ENCODE data around the gene SLC12A7.

The SLC12A7 gene

DNA sequence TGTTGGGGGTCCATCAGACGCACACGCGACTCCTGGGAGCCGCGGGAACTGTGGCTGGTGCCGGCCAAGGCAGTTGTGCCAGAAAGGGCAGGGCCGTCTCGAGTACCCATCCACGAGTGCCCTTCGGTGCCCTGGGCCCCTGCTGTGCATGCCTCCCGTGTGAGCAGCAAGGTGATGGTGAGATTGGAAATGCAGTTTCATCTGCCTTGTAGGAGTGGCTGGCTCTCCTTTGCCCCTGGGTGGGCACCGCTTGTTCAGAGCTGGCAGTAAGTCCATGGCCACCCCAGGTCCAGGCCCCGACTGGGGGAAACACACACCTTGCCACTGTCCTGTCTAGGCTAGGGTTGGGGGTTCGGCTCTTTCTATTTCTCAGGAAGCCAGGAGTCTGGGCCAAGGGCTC is 97.5 kb downstream of the SLC12A7 start:
- no peak for DNase-seq

DNA sequence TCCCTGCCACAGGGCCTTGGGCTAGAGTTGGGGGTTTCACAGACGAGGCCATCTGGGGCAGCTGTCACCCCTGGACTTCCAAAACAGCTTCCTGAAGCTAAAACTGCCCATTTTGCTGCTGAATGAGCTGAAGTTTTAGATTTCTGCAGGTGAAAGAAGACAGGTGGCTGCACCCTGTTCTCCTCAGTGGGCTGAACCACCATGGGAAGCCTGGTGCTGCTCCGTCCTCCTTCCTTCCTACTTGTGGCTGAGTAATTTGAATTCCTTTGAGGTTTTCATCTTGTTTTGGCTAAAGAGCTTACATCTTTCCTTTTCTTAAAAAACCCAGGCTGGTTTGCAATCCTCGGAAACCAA is 97.9 kb downstream of the SLC12A7 start:
- no peak for DNase-seq

DNA sequence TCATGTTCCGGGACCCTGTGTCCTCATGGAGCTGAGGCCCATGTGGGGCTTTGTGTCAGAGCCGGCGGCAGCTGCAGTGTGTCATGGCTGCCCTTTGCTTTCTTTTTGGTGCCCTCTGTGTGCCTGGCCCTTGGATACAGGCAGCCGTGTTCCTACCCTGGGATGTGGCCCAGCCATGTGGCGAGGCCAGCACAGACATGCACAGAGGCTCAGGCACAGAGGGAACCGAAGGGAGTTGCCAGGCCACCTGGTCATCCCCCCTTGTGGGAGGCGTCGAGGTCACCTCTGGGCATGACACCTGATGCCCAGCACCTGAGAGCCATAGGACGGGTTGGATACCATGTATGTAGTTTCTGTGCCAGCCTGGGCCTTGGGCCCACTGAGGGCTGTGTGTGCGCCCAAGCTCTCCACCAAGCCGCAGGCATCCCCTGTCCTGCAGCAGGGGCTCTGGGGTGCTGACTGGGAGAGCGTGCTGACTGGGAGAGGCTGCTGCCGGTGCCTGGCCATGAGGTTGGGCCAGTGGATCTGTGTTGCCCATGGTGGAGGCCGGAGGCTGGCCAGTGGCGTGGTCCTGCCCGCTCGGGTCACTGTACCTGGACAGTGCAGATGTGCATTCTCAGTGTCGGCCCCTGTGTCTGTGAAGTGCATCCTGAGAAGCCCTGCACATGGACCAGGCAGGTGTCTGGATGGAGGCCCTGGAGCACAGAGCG is 98.5 kb downstream of the SLC12A7 start:
- no peak for DNase-seq

DNA sequence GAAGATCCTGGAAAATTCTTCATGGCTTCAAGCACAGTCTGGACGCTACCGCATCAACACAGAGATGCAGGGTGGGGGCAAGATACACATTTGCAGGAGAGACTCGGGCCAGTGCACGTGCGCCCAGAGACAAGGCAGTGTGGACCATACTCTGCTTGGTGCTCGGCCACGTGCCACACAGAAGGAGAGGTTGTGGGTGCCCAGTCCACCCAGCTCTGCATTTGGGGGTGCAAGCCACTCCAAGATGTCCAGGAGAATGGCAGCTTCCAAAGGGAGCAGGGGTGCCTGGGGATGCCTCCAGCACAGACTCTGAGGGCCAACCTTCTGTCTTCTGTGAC is 99.0 kb downstream of the SLC12A7 start:
- no peak for DNase-seq

DNA sequence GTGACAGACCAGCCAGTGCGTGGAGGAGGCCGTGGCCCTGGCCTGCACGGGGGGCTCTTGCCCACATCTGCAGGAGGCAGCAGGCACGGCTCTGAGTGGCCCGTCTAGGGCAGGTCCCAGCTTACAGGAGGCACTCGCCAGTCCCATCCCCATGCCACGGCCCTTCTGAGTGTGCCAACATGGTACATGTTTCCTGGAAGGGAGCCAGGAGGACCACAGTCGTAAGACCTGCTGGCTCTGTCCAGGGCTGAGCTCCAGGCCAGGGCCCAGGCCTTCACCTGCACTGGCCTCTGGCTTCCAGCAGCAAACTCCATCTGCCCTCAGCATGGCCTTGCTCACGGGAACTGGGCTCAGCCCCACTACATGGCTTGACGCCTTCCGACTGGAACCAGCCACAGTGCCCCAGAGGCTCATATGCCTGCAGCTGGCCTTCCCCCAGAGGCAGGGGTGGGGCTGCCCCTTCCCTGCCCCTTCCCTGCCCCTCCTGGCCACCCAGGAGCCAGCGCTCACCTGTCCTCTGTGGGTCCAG is 99.5 kb downstream of the SLC12A7 start:
- DNase-seq: no peak

DNA sequence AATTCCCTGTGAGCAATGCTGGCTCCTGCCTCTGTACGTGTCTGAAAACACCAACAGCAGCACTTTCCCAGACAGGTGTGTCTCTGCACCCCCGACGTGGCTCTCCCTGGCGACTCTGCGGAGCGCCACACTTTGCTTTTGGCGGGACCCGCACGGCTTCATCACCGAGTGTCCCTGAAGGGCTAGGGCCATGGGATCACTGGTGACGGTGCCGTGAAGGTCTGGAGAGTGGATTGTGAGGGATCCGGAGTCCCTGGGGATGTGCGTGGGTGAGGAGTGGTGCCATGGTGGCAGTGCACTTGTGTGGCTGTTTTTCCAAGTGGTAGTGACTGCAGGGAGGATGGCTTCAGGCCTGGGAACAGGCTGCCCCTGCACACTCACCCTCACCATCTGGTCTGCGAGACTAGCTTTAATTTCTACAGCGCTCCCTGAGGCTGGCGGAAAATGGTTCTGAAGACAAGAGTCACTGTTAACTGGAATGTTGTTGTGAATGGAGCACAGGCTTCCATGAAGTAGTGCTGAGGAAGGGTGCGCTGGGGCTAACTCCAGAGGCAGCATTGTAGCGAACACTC is 100.0 kb downstream of the SLC12A7 start:
- no peak for DNase-seq

DNA sequence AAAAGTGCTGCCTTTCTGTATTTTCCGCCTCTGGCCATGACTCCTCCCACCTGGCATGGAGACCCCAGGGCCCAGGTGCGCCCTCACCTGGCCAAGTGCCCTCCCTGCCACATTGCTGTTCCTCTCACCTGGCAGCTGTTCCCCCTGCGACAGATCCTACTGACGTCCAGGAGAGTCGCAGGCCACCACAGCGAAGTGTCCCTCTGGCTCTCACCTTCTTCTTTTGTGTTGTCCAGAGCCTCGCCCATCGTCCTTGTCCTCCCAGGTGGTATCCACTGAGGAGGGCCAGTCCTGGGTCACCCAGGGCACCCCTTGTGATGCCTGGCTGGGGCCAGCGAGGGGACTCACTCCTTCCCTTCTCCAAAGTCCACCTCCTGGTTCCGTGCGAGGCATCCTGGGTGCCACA is 100.6 kb downstream of the SLC12A7 start:
- DNase-seq: peak; percentile 34

DNA sequence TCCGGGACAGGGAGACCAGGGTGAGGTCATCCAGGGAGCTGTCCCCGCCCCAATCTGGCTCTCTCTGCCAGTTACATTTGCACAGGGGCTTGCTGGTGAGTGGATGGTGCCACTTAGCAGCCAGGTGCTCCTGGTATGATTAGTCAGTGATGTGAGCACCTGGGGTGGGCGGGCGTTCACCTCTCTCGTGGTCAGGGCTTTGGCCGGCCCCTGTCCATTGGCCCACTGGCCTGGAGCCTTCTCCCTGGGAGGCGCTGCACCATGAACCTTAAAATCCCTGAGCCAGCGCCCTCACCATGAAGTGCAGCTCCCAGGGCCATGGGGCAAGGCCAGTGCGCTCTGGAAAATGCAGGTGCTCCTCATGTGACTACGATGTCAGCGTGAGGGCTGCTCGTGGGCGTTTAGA is 101.2 kb downstream of the SLC12A7 start:
- no peak for DNase-seq

DNA sequence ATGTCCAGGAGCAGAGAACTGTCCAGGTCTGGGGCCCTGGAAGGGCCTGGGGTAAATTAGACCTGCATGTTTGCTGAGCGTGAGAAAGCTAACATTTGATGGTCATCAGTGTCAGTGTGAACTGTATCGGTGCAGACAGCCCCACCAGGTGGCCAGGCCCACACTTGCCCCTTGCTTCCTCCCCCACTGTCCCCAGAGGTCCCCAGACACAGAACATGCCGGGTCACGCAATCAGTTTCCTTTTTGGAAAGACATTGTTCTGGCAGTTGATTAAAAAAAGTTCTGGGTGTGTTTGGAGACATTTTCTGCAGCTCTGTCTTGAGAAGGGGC is 101.7 kb downstream of the SLC12A7 start:
- DNase-seq: no peak

DNA sequence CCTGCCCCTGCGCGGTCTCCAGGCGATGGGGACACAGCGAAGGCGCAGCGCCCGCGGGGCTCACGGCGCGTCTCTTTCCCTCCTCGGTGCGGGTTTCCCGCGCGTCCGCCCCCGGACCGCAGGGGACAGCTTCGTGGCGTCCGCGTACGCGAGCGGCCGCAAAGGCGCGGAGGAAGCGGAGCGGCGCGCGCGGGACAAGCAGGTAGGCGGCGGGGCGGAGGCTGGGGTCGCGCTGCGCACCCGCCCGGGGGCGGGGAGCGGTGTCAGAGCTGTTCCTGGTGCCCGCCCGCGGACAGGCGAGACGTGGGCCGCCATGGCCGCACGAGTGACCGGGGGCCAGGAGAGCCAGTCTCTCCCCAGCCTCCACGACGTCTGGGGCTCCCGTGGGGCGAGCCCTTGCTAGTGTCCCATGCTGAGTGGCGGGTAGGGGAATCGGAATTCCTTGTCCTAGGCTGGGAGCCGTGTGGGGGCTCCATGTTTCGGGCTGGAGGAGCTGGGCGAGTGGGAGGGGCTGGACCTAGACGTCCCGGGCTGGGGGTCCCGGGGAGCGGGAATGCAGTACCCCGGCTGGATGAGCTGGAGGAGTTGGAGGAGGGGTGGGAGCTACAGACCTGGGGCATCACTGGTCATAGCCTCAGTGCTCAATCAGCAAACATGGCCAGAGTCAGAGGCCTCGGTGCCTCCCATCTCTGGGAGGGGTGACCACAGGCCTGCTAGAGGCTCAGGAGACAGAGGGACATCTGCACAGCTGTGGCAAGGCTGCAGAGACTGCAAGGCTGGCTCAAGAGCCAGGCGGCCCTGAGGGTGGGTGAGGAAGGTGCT is 102.3 kb downstream of the SLC12A7 start:
- DNase-seq: no peak

DNA sequence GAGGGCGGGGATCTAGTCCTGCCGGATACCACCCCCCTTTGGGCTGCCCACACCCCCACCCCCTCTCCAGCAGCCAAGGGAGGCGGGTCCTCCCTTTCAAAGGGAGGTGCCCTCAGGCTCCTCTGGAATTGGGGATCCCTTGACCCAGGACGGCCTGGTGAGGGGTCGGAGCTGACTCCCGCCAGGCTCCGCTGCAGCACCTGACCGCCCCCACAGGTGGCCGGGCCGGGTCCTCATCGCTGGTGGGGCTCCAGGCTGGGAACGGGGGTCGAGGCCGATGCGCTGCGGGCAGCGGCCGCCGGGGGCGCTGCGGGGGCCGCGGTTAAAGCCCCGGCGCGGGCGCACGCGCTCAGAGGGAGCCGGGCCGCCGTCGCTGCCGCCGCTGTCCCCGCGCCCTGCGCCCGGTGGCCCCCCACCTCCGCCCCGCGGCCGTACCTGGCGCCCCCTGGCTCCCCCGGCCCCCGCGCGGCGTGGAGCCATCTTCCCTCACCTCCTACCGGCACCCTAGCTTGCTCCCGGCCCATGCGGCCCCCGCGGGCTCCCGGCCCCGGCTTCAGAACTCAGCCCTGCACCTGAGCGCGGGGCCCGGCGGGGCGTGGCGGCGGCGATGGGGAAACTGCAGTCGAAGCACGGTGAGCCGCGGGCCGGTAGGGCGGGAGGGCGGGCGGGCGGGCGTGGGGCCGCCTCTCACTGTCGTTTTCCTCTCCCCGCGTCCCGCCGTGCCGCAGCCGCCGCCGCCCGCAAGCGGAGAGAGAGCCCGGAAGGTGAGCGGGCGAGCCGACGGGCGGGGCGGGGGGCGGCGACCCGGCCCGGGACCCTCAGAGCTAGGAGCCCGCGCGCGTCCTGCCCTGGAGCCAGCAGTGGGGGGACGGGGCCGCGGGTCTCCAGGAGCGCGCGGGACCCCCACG is 103.2 kb downstream of the SLC12A7 start, which contains the start of gene NKD2:
Gene NKD2, plus strand, starts transcription at position 352 of the 908 bp plus-strand sequence. Its CDS starts 256 bp downstream, at position 608.
- DNase-seq: peak; percentile 22

DNA sequence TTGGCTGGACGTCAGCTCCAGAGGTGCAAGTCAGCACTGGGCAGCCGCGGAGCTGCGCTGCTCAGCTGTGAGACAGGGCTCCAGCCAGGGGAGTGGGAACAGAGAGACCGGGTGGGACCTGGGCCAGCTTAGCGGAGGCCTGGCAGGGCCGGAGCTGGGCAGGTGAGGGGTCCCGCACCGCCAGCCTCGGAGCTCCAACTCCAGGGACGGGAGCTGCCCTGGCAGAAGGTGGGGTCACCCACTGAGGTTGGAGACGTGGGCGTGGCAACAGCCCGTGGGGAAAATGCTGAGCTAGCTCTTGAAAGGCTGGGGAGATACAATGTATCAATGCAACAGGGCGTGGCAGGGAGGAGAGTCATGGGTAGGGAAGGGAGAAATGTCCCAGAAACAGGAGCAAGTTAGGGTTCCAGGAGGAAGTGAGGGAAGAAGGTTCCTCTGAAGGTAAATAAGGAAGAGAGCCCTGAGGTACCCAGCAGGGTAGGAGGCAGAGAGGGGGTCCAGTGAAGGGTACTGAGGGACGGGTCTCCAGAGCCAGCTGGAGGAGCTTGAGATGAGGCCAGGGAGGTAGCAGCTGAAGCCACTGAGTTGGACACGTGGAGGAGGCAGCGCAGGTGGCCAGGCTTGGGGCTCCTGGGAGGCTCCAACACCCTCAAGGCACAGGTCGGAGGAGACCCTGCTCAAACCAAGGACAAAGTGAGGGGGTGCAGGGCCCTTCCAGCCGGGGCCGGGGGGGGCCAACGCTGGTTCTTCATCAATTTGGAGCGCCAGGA is 104.0 kb downstream of the SLC12A7 start:
- no peak for DNase-seq

DNA sequence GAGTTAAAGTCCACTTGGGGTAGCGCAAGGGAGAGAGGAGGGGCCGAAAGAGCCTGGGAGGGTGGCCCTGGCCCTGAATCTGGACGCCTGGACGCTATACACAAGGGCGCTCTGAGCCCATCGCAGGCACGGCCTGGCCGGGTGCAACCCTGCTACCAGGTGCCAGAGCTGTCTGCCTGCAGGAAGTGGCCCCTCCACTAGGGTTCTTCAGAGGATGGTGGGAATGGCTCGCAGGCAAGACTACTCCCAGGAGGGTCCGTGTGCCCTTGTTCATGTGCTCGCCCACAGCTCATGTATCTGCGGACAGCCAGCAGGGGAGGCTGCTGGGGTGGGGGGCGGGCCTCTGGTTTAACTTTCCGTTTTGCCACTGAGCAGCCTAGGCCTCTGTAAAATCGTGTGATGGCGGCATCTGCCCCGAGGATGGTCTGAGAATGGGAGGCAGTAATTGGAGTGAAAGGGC is 104.6 kb downstream of the SLC12A7 start:
- no peak for DNase-seq

DNA sequence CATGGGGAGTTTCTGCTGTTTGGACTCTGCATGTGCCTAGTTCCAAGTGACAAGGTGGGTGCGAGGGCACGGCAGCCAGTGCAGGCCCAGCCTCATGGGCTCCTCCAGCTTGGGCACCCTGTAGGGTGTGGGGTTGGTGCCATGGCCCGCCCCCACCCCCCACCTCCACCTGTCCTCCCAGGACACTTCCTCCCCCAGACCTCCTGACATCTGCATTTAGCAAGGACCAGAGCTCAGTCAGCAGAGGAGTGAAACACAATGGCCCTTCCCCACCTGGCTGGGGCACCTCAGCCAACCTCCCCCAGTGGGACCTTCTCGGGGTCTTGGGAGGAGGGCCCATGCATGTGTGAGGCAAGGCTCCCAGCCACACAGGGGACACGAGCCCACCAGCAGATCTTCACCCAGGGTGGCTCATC is 105.2 kb downstream of the SLC12A7 start:
- DNase-seq: no peak

DNA sequence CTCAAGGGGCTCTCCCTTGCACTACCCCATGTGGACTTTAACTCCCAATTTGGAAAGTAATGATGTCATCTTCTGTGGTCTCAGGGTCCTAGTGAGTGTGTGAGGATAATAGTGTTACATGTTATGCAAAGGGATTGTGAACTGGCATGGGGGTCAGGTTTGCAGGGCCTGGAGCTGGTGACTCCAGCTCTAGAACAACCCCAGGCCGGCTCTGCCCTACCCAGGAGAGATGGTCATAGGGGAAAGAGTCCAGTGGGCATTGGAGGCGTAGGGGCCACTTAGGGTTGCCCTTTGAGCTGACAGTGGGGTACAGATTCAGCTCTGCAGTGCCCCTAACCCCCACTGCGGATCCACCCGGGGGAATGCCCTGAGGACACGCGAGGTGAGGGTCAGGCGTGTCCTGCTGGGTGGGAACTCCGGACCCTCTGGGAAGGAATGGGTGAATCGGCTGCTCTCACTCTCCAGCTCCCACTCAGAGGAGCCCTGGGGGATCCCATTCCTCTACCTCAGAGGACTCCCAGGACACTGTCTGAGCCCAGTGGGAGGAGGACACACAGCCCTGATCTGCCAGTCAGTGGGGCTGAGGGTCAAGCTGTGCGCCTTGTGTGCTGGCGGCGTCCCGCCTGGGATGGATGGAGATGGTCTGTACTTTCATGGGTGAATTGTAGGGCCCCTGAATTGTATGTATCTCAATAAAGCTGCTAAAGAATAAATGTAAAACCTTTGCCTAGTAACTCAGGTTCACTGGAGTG is 105.8 kb downstream of the SLC12A7 start:
- DNase-seq: no peak

DNA sequence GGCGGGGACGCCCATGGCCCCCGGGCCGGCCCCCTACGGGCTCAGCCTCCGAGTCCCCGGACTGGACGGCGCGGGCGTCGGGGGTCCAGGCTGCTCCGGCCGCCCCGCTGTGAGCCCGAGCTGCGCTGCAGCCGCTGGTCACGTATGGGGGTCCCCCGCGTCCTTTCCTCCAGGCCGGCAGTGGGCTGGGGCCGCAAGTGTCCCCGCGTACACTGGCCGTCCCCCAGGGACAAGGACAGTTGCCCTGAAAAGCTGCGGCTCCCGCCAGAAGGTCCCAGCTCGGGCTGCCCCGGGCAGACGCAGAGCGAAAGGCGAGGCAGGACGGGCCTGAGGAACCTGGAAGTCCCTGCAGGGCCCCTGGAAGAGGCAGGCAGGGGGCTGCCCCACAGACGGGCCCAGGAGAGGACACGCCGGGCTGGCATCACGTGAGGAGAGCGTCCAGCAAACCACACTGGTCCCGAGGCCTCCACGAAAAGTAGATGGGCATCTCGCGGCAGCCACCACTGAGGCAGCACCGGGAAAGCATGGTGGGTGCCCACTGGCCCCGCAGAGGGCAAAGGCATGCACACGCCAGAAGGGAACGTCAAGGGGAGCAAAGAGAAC is 106.5 kb downstream of the SLC12A7 start:
- DNase-seq: no peak

DNA sequence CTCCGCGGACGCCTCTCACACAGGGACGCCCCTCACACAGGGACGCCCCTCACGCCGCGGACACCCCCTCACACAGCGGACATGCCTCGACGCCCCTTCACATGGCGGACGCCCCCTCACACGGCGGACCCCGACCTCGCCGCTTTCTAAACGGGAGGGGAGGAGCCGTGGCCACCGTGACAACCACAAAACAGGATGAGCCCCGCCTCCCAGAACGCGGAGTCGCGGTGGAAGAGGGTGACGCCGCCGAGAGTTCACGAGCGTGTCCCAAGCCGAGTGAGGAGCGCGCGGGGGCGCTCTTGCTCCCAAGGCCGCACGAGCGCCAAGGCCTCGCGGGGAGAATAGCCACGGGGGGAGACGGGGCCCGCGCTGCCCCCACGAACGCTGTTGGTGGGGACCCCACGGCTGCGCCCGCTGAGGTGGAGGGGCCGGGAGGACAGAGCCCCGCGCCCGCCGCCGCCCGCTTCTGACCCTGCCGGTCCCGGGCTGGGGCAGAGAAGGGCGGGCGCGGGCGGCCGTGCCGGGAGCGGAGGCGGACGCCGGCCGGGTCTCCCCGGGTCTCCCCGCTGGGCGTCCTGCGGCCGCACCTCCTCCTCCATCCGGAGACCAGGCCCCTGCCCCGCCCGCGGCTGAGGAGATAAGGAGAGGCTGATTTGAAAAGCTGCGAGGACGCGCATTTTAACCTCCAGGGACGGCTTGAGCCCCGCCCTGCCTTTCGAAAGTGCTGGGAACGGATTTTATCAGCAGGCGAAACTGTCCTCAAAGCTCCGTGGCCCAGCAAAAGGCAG is 107.2 kb downstream of the SLC12A7 start:
- peak; percentile 48 for DNase-seq

DNA sequence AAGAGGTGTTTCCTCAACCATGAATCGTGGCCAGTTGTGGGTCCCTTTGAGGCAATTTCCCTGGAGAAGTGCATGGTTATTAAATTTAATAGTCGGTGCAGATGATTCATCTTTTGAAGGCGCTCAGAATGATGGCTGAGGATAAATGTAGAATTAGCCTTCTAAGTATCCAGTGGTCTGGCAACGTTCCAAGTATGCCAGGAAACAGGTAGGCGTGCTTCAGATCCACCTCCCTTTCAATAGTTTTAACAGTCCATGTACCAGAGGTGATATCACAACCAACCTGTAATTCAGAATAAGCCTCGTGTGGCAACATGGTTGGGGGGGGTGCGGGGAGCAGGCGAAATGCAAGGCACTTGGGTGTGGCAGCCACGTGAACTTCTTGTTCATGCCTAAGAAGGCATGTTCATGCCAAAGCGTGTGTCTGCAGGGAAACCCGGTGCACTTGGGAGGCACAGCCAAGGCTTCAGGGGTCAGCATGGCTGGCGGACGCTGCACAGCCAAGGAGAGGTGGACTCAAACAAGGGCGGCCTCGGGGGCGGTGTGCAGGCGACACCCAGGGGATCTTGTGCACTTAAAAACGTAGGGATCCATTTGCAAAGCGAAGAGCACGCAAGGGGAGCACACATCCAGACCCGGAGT is 108.4 kb downstream of the SLC12A7 start:
- DNase-seq: peak; percentile 31

DNA sequence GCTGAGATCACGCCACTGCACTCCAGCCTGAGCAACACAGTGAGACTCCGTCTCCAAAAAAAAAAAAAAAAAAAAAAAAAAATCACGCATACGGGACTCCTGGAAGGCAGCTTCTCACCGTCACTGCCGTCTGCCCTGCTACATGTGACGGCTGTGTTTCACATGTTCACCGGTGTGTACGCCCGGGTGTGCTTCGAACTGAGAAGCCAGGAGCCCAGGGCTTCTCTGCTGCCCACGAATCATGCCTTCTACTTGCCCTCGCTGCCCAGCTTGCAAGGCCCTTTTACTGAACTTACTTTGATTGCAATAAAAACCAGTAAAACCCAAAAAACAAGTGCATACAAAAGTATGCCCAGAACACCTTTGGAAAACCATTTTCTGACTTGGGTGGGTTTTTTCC is 109.0 kb downstream of the SLC12A7 start:
- DNase-seq: no peak

DNA sequence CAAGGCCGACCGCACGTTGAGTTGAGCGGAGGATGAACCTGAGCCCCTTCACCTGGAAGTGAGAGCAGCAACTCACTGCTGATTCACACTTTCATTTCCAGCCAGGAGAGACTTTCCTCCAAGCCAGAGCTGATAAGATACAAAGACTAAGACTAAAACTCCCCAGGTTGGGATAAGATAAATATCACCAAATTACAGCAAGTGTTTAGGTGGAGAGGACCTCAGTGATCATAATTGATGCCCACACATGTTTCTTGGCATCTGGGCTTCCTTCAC is 109.7 kb downstream of the SLC12A7 start:
- DNase-seq: no peak
